Measurements from ENCODE around the gene CIROP. TPM values are rescaled to one million over a fixed set of nuclear protein-coding genes. Genes with fewer than 3 reads are reported as not detected.

Gene CIROP
- total and polyA plus RNA-seq, 4 donors: not detected

DNA sequence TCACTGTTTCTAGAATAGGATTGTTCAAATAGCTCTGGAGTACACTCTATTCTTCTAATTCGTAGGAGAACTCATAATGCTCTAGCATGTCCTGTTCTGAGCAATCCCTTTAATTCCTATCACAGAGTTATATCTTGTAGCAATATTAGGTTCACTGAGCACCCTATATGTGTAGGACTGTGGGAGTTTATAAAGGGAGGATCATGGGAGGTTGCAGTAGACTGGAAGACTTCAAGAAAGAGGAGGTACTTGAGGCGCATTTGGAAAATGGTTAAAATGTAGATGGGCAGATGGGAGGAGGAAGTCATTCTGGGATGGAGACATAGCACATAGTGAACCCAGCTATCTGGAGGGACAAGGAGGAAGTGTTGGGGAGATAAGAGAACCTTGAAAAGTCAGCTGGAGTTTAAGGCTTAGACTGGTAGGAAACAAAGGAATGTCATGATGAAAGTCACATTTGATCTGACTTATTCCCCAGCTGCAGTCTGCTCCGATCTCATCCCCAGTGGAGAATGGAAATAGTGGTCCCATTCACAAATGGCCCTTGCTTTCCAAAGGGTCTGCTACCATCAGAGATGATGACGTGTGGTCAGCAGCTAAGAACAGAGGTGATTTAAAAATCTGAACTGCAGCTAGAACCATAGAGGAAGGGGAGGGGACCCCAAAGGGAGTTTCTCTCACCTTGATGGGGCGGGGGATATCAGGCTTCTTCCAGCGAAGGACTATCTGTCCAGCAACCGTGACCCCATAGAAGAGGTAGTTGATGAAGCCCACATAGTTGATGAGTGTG is 24.4 kb upstream of the CIROP start:
- no peaks in the 10 kb centered on the region for H3K27me3 ChIP-seq (ENCODE audit: control insufficient read depth in 3 of 3, insufficient read depth in 3 of 3, low read length in 2 of 3)
- peaks cover 0 to under 1% (median 0%) of the 10 kb centered on the region in 5 donors for H3K4me1 ChIP-seq (ENCODE audit: control insufficient read depth in 5 of 5, insufficient read depth in 5 of 5, low read length in 5 of 5)
- peaks cover 0 to 45% (median 21%) of the 10 kb centered on the region in 4 donors for H3K36me3 ChIP-seq (ENCODE audit: control insufficient read depth in 4 of 4, insufficient read depth in 4 of 4, low read length in 4 of 4)
- no peak for ATAC-seq (ENCODE audit: insufficient read depth, low FRiP score)
- no peak overlapping the region for H3K9ac ChIP-seq (ENCODE audit: insufficient read depth in 1 of 2, low read length in 2 of 2)
- DNase-seq: no peak
- H3K9me3 ChIP-seq (ENCODE audit: control insufficient read depth in 4 of 4, insufficient read depth in 3 of 4, low read length in 3 of 4): no peaks in the 10 kb centered on the region
- WGBS, 2 donors: 79 to 90% methylated on average over 7 of the region's 7 CpGs
- TF ChIP-seq, protein P1, sequence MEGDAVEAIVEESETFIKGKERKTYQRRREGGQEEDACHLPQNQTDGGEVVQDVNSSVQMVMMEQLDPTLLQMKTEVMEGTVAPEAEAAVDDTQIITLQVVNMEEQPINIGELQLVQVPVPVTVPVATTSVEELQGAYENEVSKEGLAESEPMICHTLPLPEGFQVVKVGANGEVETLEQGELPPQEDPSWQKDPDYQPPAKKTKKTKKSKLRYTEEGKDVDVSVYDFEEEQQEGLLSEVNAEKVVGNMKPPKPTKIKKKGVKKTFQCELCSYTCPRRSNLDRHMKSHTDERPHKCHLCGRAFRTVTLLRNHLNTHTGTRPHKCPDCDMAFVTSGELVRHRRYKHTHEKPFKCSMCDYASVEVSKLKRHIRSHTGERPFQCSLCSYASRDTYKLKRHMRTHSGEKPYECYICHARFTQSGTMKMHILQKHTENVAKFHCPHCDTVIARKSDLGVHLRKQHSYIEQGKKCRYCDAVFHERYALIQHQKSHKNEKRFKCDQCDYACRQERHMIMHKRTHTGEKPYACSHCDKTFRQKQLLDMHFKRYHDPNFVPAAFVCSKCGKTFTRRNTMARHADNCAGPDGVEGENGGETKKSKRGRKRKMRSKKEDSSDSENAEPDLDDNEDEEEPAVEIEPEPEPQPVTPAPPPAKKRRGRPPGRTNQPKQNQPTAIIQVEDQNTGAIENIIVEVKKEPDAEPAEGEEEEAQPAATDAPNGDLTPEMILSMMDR (IDR thresholded peaks at IDR 0.05; ENCODE audit: control extremely low read depth, extremely low read depth): no peak
- no peak overlapping the region for H3K4me3 ChIP-seq
- H3K27ac ChIP-seq (ENCODE audit: low read depth in 1 of 2, low read length in 1 of 2): no peak overlapping the region

DNA sequence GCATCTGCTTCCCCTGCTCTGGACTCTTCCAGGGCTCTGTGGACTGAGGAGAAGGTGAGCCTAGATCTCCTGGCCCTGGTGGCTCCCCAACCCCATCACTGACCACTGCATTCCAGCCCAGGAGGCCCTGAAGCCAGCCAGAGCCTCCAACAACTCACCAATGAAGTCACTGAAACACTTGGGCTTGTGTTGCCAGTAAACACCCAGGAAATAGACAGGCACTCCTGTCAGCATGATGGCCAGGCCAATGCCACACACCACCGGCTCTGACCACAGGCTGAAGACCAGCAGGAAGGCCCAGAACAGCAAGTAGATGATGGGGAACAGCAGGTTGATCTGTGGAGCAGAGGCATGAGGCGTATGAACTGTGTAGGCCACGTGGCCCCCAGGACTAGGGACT is 23.1 kb upstream of the CIROP start:
- Histone ChIP-seq H3K4me1 (ENCODE audit: control insufficient read depth in 5 of 5, insufficient read depth in 5 of 5, low read length in 5 of 5) (peaks cover 0 to 7% (median 5%) of the 10 kb centered on the region in 5 donors), H3K9me3 (ENCODE audit: control insufficient read depth in 4 of 4, insufficient read depth in 3 of 4, low read length in 3 of 4) (no peaks in the 10 kb centered on the region), H3K36me3 (ENCODE audit: control insufficient read depth in 4 of 4, insufficient read depth in 4 of 4, low read length in 4 of 4) (peaks cover 0 to 45% (median 21%) of the 10 kb centered on the region in 4 donors), H3K9ac (ENCODE audit: insufficient read depth in 1 of 2, low read length in 2 of 2) (no peak overlapping the region), H3K4me3 (no peak overlapping the region), H3K27ac (ENCODE audit: low read depth in 1 of 2, low read length in 1 of 2) (no peak overlapping the region), H3K27me3 (ENCODE audit: control insufficient read depth in 3 of 3, insufficient read depth in 3 of 3, low read length in 2 of 3) (no peaks in the 10 kb centered on the region)
- TF ChIP-seq, protein P1 (IDR thresholded peaks at IDR 0.05; ENCODE audit: control extremely low read depth, extremely low read depth): no peak
- WGBS, 2 donors: 88 to 90% methylated on average over 3 of the region's 3 CpGs
- ATAC-seq (ENCODE audit: insufficient read depth, low FRiP score) (no peak), DNase-seq (no peak)

DNA sequence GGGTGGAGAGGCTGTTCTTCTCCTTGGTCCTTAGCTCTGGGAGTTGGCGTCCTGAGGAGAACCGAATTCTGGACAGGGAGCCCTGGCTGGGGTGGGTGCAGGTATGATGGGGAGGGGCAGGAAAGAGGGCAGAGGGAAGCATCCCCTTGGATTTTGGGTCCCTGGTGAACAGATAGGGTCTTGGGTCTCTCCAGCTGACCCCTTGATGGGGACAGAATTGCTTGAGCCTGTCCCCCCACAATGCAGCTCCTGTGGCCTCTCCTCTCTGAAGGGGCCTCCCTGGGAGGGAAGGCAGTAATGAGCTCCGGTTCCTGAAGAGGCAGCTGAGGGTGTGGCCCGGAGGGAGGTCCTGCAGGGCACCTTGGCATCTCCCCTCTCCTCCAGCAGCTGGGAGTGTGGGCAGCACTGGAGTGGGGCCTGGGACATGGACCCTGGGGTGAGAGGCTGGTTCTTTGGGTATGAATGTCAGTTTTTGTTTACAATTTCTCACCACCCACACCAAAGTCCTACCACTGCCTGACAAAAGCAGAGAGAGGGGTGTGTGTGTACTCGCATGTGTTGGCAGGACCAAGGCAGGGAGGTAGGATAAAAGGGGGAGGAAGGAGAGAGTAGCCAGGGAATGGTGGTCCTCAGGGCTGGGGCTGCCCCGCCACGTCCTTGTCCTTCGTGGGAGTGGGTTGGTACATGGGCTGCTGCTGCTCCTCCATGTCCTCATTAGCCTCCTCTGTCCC is 21.9 kb upstream of the CIROP start:
- Histone ChIP-seq H3K9me3 (ENCODE audit: control insufficient read depth in 4 of 4, insufficient read depth in 3 of 4, low read length in 3 of 4) (no peaks in the 10 kb centered on the region), H3K27ac (ENCODE audit: low read depth in 1 of 2, low read length in 1 of 2) (no peak overlapping the region), H3K36me3 (ENCODE audit: control insufficient read depth in 4 of 4, insufficient read depth in 4 of 4, low read length in 4 of 4) (peaks cover 0 to 41% (median 21%) of the 10 kb centered on the region in 4 donors), H3K4me3 (no peak overlapping the region), H3K4me1 (ENCODE audit: control insufficient read depth in 5 of 5, insufficient read depth in 5 of 5, low read length in 5 of 5) (peaks cover 0 to 13% (median 5%) of the 10 kb centered on the region in 5 donors), H3K27me3 (ENCODE audit: control insufficient read depth in 3 of 3, insufficient read depth in 3 of 3, low read length in 2 of 3) (no peaks in the 10 kb centered on the region), H3K9ac (ENCODE audit: insufficient read depth in 1 of 2, low read length in 2 of 2) (no peak overlapping the region)
- TF ChIP-seq, protein P1 (IDR thresholded peaks at IDR 0.05; ENCODE audit: control extremely low read depth, extremely low read depth): no peak
- WGBS, 2 donors: 81 to 84% methylated on average over 8 of the region's 8 CpGs
- DNase-seq (no peak), ATAC-seq (ENCODE audit: insufficient read depth, low FRiP score) (no peak)
